Measurements from ENCODE around the gene BCL10.

- TF ChIP-seq CTCF (optimal IDR thresholded peaks at IDR 0.05 in 1 of 3, IDR thresholded peaks at IDR 0.05 in 1 of 3, conservative IDR thresholded peaks at IDR 0.05 in 1 of 3; ENCODE audit: extremely low read depth in 1 of 3, insufficient read depth in 2 of 3, low read length in 3 of 3) (no peak), EZH2 (IDR thresholded peaks at IDR 0.05; ENCODE audit: low read length) (no peak)
These were observed 27.2 kb upstream of the BCL10 start for GRCh38 chr1:85303440-85304162.

Data from keratinocyte (primary cell).